Astrocyte of the spinal cord (primary cell): ENCODE data around the gene OGDH.
"Not testable (repeated sequence)": the region's sequence is repeated elsewhere in the genome, so short reads cannot be mapped to it uniquely, and the experiment has no call there.

Experiments
- DNase-seq: peaks from one replicate; pipeline ENCODE4 v3.0.0; 2011; ENCODE audit warnings: low read depth, low spot score
- H3K4me3 ChIP-seq: 2 replicates; pipeline ENCODE4 v1.5.1; 2011; ENCODE audit warnings: low read depth, mild to moderate bottlenecking, low read length, moderate library complexity
- CTCF ChIP-seq: IDR thresholded peaks from 2 replicates; pipeline ENCODE4 v1.5.1; 2012; ENCODE audit warnings: low read depth, mild to moderate bottlenecking, low read length, inconsistent platforms
- in situ Hi-C: cut with HindIII; loops from 2 replicates; pipeline ENCODE4 v1.10.0; 2017; ENCODE audit warnings: low sequenced_read_pairs

Gene OGDH

GRCh38 chr7:44700322-44700721 is 93.9 kb downstream of the OGDH start:
- in situ Hi-C loops, result no loop called here
- no peak for TF ChIP-seq CTCF
- no peak for DNase-seq
- H3K4me3 ChIP-seq, result no peak overlapping the region

- in situ Hi-C loops, H3K4me3 ChIP-seq, DNase-seq: not testable (repeated sequence)
Observed at GRCh38 chr7:44703391-44703790, 97.0 kb downstream of the OGDH start.

GRCh38 chr7:44703921-44704320 is 97.5 kb downstream of the OGDH start:
- in situ Hi-C loops, result no loop called here
- H3K4me3 ChIP-seq, result no peak overlapping the region
- no peak for TF ChIP-seq CTCF
- DNase-seq, result no peak

GRCh38 chr7:44705434-44705833 is 99.0 kb downstream of the OGDH start:
- no peak overlapping the region for H3K4me3 ChIP-seq
- DNase-seq, result no peak
- in situ Hi-C loops, result no loop called here
- no peak for TF ChIP-seq CTCF

- no peak for TF ChIP-seq CTCF
- H3K4me3 ChIP-seq, result no peak overlapping the region
- no peak for DNase-seq
- in situ Hi-C loops, result no loop called here
Observed at GRCh38 chr7:44706788-44707557, 100.5 kb downstream of the OGDH start.

GRCh38 chr7:44707558-44708230 is 101.3 kb downstream of the OGDH start:
- TF ChIP-seq CTCF, result no peak
- H3K4me3 ChIP-seq, result no peak overlapping the region
- no peak for DNase-seq
- in situ Hi-C loops, result no loop called here
